Measurements from ENCODE around the gene NTN1.

- TF ChIP-seq CTCF (IDR thresholded peaks at IDR 0.05) (no peak), POLR2A (IDR thresholded peaks at IDR 0.05) (no peak)
Measured at GRCh38 chr17:9292561-9292941, 271.2 kb downstream of the NTN1 start.

Data from testis (tissue), 2 donors.